Prostate gland (tissue), 2 donors: ENCODE measurements around the gene SCN1A.

Experiments
- CTCF ChIP-seq, 4 experiments: fragments of 200-600 bp in 2 of 4; fragments of 450-650 bp in 2 of 4; sonication (generic) in 2 of 4; IDR thresholded peaks; 1 replicate in 3 of 4; 2 replicates in 1 of 4; pipeline ENCODE4 v1.5.1; 2016 to 2019; ENCODE audit warnings: antibody characterized with exemption in 4 of 4, mild to moderate bottlenecking in 2 of 4, moderate library complexity in 2 of 4
- POLR2A ChIP-seq: fragments of 450-650 bp; IDR thresholded peaks from one replicate; pipeline ENCODE4 v1.6.1; 2016; ENCODE audit warnings: antibody characterized with exemption, mild to moderate bottlenecking

GRCh38 chr2:166074011-166074410, 53.8 kb downstream of the SCN1A start:
- TF ChIP-seq CTCF (IDR thresholded peaks at IDR 0.05) (no peak), POLR2A (no peak)
